K562 (cell line): Measurements from ENCODE around the gene FAM227A. TPM values are rescaled to one million over a fixed set of nuclear protein-coding genes. Genes with fewer than 3 reads are reported as not detected.

Experiments
- ELK3 ChIP-seq: fragments of 450-650 bp; formaldehyde crosslinking; IDR thresholded peaks from 2 replicates; pipeline ENCODE4 v1.4.0; 2020; ENCODE audit warnings: mild to moderate bottlenecking
- HDAC6 ChIP-seq: IDR thresholded peaks from 2 replicates; pipeline ENCODE4 v1.6.1; 2012; ENCODE audit warnings: low read depth, mild to moderate bottlenecking, control low read depth, inconsistent platforms, low read length, moderate library complexity
- KDM5B ChIP-seq: fragments of 200-600 bp; sonication (generic); IDR thresholded peaks from 2 replicates; pipeline ENCODE4 v1.6.1; 2012; ENCODE audit warnings: low read depth, mild to moderate bottlenecking, moderate library complexity, low read length, control low read depth, inconsistent platforms; ENCODE audit not compliant: insufficient replicate concordance
- NEUROD1 ChIP-seq: fragments of 150-350 bp; IDR thresholded peaks from 2 replicates; pipeline ENCODE4 v1.6.1; 2014; ENCODE audit warnings: borderline replicate concordance, low read length, low read depth; ENCODE audit not compliant: partially characterized antibody
- ZNF280A ChIP-seq: fragments of 450-650 bp; IDR thresholded peaks from 2 replicates; pipeline ENCODE4 v1.6.1; 2018; ENCODE audit warnings: mild to moderate bottlenecking, low read depth; ENCODE audit not compliant: partially characterized antibody
- polyA plus RNA-seq, 8 experiments: library from polyadenylated mRNA; depleted of rRNA in 4 of 8; stranded (reverse) in 5 of 8; unstranded in 3 of 8; fragments of >200 nt; fragmentation: Nextera tagmentation in 2 of 8; fragmentation: Illumina TruSeq in 1 of 8; extraction: Ambion mirVana in 2 of 8; extraction: Trizol in 1 of 8; gene quantifications; 2 replicates each; pipeline versions ENCODE4 v1.2.1 to v1.2.3, GENCODE V29; 2011 to 2014; ENCODE audit warnings: inconsistent platforms in 1 of 8, missing spikeins in 1 of 8
- total RNA-seq, 7 experiments: library from RNA; depleted of rRNA in 6 of 7; stranded (reverse); fragments of >200 nt in 6 of 7; fragmentation: Illumina TruSeq in 2 of 7; extraction: Trizol in 2 of 7; gene quantifications; 2 replicates each; pipeline versions ENCODE4 v1.2.1 to v1.2.3, GENCODE V29; 2011 to 2021; ENCODE audit warnings: low replicate concordance in 1 of 7

The FAM227A gene
- total and polyA plus RNA-seq, 9 of the 15 experiments (the other 6 are each of a cell fraction or from before 2014, with no cell fraction given) = 0.10 to 2.2 (median 0.83) TPM

GRCh38 chr22:38697425-38698089 lies 41.4 kb upstream of the FAM227A start (continued):
- TF ChIP-seq HDAC6 = no peak
- no peak for TF ChIP-seq KDM5B
- no peak for TF ChIP-seq ELK3 (CRISPR knock-in tag)
- no peak for TF ChIP-seq ZNF280A
- no peak for TF ChIP-seq NEUROD1
